ENCODE measurements around the gene FAM151B.
"Not testable (repeated sequence)": the region's sequence is repeated elsewhere in the genome, so short reads cannot be mapped to it uniquely, and the experiment has no call there.

The FAM151B gene

DNA sequence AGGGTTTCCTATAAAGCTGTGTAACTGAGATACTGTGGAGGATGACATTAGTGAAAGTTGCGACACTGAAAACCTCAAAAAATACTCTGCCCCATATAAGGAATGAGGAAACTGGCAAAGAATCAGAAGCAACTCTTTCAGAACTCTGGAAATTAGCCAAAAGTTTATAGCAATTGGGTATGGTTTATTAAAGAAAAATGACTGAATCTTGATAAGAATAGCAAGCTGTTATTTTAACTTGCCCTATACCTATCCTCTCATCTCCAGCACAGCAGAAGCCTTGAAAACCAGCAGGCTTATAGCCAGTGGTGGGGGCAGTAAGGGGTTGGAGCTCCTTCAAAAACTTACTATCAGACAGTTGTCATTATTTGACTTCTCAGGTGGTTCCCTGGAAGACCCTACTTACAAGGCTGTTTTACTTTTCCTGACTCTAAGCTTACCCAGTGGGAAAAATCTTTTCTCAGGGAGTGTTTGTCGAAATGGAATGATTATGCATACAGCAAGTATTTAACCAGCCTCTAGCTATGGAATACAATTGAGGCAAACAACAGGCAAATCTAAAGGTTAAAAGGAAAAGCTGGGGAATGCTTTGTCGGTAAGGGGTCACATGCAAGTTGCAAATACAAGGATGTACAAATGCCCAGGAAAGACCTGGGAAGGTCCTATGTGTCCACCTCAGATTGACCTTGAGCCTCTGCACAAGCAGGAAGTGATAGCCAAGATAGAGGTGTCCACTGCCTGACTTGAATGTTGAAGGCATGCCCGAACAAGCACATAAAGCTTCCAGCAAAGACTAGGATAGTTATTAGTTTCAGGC lies 21.0 kb upstream of the FAM151B start:
- TF ChIP-seq, protein P1, sequence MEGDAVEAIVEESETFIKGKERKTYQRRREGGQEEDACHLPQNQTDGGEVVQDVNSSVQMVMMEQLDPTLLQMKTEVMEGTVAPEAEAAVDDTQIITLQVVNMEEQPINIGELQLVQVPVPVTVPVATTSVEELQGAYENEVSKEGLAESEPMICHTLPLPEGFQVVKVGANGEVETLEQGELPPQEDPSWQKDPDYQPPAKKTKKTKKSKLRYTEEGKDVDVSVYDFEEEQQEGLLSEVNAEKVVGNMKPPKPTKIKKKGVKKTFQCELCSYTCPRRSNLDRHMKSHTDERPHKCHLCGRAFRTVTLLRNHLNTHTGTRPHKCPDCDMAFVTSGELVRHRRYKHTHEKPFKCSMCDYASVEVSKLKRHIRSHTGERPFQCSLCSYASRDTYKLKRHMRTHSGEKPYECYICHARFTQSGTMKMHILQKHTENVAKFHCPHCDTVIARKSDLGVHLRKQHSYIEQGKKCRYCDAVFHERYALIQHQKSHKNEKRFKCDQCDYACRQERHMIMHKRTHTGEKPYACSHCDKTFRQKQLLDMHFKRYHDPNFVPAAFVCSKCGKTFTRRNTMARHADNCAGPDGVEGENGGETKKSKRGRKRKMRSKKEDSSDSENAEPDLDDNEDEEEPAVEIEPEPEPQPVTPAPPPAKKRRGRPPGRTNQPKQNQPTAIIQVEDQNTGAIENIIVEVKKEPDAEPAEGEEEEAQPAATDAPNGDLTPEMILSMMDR (IDR thresholded peaks at IDR 0.05; ENCODE audit: low read depth, low read length): no peak
- DNase-seq: no peak

GRCh38 chr5:80468131-80468530 lies 19.8 kb upstream of the FAM151B start:
- H3K36me3 ChIP-seq: peaks cover 24% of the 10 kb centered on the region
- DNase-seq: no peak
- TF ChIP-seq, protein P1 (IDR thresholded peaks at IDR 0.05; ENCODE audit: low read depth, low read length): no peak
- H3K4me3 ChIP-seq (ENCODE audit: low read depth, low read length): no peak overlapping the region
- no peaks in the 10 kb centered on the region for H3K27me3 ChIP-seq
- H3K4me1 ChIP-seq: no peaks in the 10 kb centered on the region
- no peaks in the 10 kb centered on the region; the same call in 1 of the 2 replicates for H3K9me3 ChIP-seq

More for the DNA sequence above, 21.0 kb upstream of the FAM151B start:
- H3K4me3 ChIP-seq (ENCODE audit: low read depth, low read length): no peak overlapping the region
- peaks cover 32% of the 10 kb centered on the region for H3K36me3 ChIP-seq
- H3K9me3 ChIP-seq: no peaks in the 10 kb centered on the region; the same call in 1 of the 2 replicates
- no peaks in the 10 kb centered on the region for H3K4me1 ChIP-seq
- H3K27me3 ChIP-seq: no peaks in the 10 kb centered on the region

DNA sequence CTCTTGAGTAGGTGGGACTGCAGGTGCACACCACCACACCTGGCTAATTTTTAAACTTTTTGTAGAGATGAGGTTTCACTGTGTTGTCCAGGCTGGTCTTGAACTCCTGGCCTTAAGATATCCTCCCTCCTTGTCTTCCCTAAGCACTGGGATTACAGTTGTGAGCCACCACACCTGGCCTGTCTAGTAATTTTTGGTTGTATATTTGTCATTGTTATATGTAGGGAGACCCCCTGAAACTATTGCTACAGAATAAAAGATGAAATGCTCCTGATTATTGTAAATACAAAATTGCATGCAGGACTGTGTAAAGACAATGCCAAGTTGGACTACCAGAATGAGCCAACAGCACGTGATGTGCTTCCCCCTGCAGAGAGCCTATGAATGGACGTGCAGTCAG lies 17.3 kb upstream of the FAM151B start:
- H3K9me3 ChIP-seq; H3K27me3 ChIP-seq; H3K4me3 ChIP-seq (ENCODE audit: low read depth, low read length); DNase-seq; H3K4me1 ChIP-seq: not testable (repeated sequence)
- H3K36me3 ChIP-seq: peaks cover 32% of the 10 kb centered on the region

DNA sequence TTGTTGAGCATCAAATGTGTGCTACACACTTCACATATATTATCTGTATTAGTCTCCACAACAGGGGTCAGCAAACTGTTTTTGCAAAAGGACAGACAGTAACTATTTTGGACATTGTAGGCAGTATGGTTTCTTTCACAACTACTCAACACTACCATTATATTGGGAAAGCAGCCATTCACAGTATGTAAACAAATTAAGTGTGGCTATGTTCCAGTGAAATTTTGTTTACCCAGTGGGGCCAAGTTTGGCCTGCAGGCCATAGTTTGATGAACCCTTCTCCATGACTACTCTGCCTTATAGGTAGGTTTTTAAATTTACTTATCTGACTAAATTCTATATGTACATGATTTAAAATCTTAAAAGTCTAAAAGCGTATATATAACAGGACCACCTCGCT lies 13.0 kb upstream of the FAM151B start:
- Histone ChIP-seq H3K4me1 (no peaks in the 10 kb centered on the region), H3K27me3 (no peaks in the 10 kb centered on the region), H3K9me3 (no peaks in the 10 kb centered on the region), H3K4me3 (ENCODE audit: low read depth, low read length) (no peak overlapping the region), H3K36me3 (peaks cover 31% of the 10 kb centered on the region)
- TF ChIP-seq, protein P1 (IDR thresholded peaks at IDR 0.05; ENCODE audit: low read depth, low read length): no peak
- DNase-seq: no peak

GRCh38 chr5:80479713-80480112 lies 8.2 kb upstream of the FAM151B start:
- H3K9me3 ChIP-seq: no peaks in the 10 kb centered on the region
- no peak for DNase-seq
- H3K27me3 ChIP-seq: no peaks in the 10 kb centered on the region
- H3K4me3 ChIP-seq (ENCODE audit: low read depth, low read length): no peak overlapping the region
- H3K36me3 ChIP-seq: peaks cover 12% of the 10 kb centered on the region
- no peaks in the 10 kb centered on the region for H3K4me1 ChIP-seq
- TF ChIP-seq, protein P1 (IDR thresholded peaks at IDR 0.05; ENCODE audit: low read depth, low read length): no peak

- no peak for DNase-seq
- Histone ChIP-seq H3K4me3 (ENCODE audit: low read depth, low read length) (no peak overlapping the region), H3K9me3 (no peaks in the 10 kb centered on the region), H3K4me1 (no peaks in the 10 kb centered on the region), H3K27me3 (no peaks in the 10 kb centered on the region), H3K36me3 (peaks cover 6% of the 10 kb centered on the region)
- TF ChIP-seq, protein P1 (IDR thresholded peaks at IDR 0.05; ENCODE audit: low read depth, low read length): no peak
Observed at GRCh38 chr5:80480354-80480753, 7.5 kb upstream of the FAM151B start.

All from BE2C (cell line).